GM19397 (cell line): ENCODE data around the gene TMEM52.

Source experiments
- ATAC-seq: cut with Tn5 transposase; IDR thresholded peaks from one replicate; pipeline ENCODE4 v1.9.1; 2021; ENCODE audit warnings: mild to moderate bottlenecking, moderate library complexity; ENCODE audit not compliant: unreplicated experiment

TMEM52 gene

DNA sequence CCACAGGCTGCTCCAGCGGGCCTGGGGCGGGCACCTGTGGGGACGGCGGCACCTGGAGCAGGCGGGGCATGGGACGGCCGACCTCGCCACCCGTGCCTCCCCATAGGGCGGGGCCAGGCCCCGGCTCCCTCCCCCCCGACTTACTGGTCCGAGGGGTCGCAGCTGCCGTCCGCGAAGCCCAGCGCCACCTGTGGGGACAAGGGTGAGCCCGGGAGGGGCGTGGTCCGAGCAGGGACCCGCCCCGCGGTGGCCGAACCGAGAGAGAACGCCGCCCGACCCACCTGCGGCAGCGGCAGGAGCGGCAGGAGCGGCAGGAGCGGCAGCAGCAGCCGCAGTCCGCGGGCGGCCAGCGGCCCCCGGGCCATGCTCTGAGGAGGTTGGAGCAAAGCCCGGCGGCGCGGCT, at the start of gene TMEM52:
Gene TMEM52, minus strand, starts transcription at position 379 of the 403 bp plus-strand sequence. Its CDS starts 14 bp downstream, at position 365.
- peak; percentile 25 for ATAC-seq

DNA sequence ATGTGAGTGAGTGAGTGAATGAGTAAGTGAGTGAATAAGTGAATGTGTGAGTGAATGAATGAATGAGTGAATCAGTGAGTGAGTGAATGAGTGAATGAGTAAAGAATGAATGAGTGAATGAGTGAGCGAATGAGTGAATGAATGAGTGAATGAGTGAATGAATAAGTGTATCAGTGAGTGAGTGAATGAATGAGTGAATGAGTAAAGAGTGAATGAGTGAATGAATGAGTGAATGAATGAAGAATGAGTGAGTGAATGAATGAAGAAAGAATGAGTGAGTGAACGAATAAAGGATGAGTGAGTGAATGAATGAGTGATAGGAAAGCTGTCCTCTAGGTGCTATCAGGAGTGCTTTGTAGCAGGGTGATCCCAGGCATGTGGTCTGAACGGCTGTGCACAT, 48.8 kb upstream of the TMEM52 start:
- ATAC-seq, result no peak

DNA sequence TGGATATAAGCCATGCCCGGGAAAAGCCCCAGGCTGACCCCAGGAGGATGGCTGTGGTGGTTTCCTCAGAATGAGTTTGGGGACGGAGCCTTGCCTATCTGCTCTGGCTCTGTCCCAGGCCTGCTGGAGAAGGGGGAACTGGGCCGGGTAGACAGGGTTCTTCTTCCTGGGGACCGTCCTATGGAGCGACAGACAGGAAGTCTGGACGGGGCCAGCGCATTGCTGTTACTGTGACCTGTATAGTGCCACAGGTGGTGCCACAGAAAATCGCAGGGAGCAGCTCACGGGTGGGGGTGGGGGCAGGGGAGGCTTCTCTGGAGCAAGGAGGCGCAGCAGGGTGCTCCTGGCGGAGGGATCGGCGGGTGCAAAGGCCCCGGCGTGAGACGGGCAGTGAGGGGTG, 48.1 kb upstream of the TMEM52 start:
- ATAC-seq, result no peak

DNA sequence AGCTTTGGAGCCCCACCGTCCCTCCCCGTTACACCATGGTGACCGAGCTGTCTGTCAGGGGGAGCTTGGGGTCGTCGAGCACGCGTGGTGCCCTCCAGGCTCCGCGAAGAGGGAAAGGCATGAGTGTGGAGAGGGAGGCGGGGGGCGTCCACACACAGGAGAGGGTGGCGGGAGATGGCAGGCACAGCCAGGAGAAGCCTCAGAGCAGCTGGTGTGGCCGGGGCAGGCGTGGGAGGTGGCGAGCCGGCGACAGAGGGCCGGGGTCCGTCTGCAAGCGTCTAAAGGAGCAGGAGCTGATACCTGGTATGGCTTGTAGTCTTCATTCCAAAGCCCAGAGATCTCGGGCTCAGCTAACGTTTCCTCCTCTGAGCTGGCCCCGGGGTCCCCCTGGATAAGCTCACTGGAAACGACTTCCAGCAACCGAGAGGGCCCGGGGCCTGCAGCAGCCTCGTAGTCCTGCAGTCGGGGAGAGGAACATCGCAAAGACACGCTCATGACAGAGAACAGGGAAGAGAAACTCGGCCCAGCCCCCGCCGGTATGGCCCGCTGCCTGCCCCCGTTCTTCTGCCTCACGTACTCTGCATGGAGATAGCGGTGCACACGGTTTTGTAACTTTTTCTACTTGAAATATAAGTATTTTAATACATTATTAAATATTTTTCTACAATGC, 47.1 kb upstream of the TMEM52 start:
- no peak for ATAC-seq

DNA sequence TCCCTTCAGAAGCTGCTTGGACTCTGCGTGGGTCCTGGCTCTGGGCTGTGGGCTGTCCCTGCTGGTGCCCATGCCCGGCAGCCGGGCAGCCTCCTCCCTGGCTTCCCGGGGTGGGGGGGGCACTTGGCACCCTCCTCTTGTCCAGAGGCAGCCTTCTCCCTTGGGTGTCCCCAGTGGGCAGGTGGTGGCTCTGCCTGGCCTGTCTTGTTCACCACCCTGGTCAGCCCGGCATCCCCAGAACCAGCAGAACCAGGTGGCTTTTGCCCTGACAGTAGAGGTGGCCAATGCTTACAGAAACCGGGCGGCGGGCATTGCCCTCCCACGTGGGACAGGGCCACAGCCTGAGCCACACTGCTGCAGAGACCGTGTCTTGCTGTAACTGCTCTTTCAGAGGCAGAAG, 46.5 kb upstream of the TMEM52 start:
- ATAC-seq, result no peak

DNA sequence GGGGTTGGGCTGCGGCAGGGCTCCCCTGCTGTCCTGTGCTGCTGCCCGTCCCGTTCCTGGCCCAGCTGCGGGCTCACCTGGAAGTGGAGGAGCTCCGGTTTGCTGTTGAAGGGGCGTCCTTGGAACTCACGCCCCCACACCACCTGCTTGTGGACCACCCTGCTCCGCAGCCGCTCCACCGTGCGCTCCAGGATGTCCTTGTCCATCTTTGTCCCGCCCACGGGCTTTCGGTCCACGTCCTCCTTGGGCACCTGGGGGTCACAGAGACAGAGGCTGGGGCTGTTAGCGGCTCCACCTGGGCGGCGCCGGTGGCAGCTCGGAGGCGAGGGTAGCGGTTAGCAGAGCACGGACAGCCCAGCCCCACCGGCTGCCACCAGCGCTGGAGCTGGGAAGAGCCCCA, 45.7 kb upstream of the TMEM52 start:
- no peak for ATAC-seq

DNA sequence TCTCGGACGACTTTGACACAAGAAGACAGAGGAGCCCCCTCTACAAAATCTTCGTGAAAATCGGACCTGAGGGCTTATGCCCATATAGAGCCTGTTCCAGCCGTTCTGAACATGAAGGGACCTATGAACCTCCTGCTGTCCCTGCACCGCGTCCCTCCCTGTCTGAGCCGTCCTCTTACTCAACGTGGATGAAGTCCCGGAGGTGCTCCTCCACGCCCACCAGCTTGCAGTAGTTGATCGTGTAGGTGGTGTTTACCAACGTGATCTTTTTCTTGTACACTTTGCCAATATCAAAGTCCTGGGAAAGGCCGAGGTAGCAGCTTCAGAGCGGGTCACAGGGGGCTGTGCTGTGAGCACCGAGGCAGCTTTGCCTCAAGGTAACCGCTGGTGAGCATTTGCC, 44.5 kb upstream of the TMEM52 start:
- no peak for ATAC-seq

DNA sequence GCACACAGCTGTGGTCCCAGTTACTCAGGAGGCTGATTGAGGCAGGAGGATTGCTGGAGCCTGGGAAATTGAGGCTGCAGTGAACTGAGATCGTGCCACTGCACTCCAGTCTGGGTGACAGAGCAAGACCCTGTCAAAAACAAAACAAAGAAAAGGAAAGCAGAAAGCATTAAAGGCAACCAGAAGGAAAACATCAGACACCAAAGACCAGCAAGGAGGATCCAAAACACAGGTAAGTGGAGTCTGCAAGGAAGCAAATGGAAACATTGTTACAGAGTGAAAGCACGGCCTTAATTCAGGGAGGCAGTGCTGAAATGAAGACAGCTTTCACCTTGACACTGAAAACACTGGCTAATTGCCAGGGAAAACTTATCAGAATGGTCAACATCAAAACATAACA, 43.7 kb upstream of the TMEM52 start:
- ATAC-seq, result no peak

DNA sequence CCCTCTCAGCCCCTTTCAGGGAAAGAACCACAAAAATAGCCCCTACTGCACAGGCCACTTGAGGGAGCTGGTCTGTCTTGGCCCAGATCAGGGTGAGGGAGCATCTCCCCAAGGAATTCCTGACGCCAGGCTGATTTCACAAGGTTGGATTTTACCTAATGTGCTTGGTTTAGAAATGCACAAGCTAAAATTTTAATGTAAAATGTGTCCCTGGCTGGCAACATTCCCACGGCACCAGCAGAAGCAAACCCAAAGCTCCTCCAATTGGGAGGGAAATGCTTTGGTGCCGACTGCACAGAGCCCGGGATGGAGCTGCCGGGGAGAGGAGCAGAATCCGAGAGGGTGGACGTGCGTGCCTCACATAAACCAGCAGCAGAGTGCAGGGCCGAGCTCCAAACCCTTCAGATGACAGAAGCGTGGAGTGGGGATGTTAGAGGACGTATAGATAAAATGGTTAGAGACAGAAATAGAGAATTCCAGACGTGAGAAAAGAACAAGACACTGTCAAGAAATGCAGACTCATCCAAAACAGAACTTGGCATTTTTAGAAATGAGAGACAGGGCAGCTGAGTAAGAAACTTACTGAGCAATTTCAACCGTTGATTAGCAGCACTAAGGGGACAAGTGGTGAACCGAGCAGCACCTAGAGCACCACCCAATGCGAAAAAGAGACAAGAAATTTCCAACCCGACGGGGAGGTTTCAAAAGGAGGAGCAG, 41.6 kb upstream of the TMEM52 start:
- ATAC-seq, result no peak

DNA sequence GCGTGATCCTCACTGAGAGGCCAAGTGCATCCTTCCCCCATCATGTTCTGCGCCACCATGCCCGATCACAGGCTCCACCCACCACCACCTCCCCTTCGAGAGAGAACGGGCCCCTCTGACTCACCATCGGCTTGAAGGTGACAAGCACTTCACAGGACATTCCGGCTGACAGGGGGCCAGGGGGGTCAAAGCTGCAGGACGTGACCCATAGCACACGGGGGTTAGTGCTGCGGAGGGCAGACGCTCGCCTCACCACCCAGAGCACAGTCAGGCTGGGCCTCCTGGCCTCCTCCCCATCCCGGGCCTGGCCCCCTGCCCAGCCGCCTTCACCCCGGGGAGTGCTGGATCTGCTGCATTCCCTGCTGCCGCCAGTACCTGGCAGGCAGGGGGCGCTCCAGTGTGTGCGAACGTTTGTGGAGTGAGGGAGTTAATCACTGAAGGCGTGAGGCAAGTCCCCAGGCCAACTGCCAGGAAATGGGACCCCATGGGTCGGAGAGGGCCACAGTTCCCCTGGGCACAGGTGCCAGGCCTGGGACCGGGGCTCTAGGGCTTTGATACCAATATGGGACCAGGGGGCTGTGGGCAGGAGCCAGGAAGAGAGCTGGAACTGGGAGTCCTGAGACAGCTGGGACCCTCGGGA, 40.9 kb upstream of the TMEM52 start:
- no peak for ATAC-seq

DNA sequence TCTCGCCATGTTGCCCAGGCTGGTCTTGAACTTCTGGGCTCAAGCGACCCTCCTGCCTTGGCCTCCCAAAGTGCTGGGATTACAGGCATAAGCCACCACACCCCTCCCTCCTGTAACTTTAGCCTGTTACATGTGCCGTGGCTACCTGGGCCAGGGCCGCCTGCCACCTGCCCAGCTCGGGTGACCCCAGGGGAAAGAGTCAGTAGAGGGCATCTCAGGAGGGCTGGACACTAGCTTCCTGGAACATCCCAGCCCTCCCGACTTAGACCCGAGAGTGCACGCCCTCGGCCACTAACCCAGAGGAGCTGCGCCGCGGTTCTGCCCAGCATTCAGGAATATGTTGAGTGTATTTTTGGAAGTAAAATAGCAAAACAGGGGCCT, 40.4 kb upstream of the TMEM52 start:
- no peak for ATAC-seq

DNA sequence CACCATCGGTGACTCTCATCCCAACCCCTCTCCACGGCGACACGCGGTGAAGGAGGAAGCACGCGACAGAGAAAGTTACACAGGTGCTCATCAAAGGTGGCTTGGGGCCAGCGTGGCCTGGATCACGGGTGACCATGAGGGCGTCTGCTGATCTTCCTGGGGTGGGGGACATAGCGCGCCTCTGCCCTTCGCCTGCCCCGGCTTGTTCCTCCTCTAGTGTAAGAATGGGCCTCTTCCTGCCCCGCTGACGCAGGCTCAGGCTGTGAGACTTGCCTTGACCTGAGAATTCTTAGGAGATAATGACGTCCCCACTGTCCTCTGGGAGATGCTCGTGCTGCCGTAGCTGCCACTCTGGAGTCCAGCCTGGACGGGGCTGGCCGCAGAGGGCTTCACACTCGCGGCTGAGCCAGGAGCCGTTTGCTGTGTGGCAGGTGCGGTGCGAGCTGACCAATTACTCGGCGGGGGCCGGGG, 39.0 kb upstream of the TMEM52 start:
- no peak for ATAC-seq

DNA sequence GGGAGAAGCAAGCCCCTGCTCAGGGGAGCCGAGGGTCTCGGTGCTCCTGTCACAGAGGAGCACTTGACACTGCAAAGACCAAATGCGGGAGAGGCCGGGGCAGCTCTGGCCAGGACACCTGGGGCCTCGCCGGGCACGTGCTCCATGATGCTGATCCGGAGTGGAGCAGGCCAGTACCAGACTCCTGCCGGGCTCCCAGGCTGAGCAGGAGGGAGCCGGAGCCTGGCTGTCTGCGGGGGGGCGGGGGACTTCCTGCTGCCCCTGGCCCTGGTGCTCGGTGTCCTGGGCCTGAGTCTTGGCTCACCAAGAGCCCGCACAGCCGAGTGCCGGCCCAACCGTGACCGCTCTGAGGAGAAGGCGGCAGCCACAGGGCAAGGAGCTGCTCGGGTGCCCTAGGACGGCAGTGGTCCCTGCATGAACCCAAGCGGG, 38.5 kb upstream of the TMEM52 start:
- no peak for ATAC-seq

DNA sequence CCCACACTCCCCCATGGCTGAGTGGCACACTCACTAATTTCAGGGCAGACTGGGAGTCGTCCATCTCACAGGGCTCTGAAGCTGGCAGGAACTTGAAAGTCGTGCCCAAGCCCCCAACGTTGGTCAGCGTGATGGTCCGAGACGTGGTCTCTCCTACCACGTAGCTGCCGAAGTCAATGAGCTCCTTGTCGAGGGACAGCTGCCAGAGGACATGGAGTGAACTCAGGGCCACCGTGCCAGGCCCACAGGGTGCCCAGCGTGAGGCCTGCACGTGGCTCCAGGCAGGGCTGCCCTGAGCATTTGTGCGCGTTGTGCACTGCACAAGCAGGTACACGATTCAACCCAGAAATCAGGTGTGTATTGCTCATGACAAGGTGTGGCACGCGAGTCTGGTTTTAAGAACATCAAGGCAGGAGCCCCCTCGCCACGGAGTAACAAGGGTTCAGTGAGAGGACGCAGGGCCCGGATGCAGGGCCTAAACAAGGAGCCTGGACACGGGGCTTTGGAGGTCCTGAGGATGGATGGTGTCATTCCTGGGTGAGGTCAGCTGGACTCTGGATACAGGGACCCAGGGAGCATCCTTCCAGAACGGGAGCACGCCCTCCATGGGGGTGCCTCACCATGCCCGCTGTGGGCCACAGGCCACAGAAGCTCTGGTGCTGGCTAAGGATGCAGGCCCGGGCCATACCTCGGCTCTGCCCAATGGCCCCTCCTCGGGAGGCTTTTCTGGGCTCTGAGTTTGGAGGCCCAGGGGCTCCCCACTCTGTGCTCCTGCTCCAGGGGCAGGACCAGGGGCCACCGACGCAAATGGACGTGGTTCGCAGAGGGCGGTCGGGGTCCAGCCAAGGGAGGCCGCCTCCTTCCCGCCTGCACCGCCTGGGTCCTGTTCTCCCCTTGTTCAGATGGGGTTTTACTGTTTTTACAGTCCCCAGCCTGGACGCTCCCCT, 37.8 kb upstream of the TMEM52 start:
- no peak for ATAC-seq

DNA sequence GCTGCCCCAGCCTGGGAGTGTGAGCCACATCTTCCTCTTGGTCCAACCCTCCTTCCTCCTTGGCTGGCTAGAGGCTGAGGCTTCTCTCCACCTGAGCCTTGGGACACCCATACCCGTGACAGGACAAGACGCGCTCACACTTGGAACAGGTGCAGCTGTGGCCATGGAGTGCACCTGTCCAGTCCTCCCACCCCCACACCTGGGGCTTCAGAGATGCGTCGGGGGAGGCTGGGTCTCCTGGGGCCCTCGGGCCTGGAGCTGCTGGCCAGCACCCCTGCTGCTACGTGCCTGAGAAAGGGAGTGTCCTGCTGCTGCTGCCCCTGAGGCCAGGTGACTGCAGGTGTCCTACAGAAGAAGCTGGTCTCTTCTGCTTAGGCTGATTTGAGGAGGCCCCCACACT, 37.0 kb upstream of the TMEM52 start:
- ATAC-seq, result no peak

DNA sequence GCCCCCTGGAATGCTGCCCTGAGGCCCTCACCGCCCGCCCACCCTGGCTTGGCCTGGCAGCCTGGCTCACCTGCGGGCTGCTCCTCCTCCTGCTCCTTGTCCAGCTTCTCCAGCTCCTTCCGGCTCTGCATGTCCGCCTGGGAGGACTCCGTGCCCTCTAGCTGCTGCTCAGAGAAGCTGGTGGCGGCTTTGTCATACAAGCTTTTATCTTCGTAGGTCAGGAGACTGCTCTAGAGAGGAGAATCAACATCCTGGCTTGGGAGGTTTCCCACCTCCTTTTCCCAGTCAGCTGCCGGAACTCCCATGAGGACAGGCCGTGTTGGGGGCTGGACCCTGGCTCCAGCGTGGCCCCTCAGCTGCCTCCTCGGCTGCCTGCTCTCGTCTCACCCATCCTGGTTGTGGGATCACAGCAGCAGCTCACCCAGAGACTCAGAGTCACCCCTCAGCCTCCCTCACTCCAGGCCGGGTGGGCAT, 36.6 kb upstream of the TMEM52 start:
- no peak for ATAC-seq

DNA sequence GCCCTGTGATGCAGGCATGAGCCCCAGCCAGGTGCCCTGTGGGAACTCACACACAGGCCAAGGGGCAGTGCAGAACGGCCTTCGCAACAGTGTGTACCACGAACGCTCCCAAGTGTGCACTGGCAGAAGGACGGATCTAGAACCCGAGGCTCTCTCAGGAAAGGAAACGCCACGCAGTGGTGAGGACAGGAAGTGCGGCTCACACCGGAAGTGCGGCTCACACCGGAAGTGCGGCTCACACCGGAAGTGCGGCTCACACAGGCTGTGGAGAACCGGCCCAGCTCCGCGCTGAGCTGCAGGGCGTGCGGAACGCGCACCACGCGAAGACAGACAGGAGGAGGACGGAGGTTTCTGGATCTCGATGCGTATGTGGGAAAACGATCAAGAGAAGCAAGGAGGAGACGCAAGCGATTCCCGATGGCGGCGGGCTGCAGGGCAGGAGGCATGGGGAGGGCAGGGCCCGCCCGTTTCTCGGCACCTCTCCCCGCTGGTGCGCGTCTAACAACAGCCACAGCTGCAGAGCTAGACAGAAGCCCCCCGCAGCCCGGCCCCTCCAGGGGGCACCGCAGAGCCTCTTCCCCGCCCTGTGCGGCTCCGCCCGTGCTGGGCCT, 35.9 kb upstream of the TMEM52 start:
- no peak for ATAC-seq

DNA sequence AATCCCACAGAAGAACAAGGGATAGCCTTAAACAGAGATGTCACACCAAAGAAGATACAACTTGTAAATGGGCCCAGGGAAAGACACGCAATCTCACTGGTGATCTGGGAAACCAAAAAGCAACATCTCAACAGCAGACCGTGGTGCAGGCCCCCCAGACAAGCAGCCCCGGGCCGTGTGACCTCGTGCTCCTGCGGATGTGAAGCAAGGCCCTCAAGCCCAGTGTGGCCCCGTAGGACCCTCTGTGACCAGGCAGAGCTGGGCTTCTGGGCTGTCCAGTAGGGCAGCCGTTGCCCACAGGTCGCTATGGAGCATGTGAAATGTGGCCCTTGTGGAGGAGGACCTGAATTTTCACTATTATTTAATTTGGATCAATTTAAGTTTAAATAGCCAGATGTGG, 34.9 kb upstream of the TMEM52 start:
- ATAC-seq, result no peak

DNA sequence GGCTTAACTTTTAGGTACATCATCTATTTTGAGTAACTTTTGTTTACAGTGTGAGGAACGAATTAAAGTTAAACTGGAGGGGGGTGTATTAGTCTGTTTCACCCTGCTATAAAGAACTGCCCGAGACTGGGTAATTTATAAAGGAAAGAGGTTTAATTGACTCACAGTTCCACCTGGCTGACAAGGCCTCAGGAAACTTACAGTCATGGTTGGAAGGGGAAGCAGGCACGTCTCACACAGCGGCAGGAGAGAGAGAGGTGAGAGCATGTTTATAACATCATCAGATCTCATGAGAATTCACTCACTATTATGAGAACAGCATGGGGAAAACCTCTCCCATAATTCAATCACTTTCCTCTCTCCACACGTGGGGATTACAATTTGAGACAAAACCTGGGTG, 31.9 kb upstream of the TMEM52 start:
- ATAC-seq, result no peak

DNA sequence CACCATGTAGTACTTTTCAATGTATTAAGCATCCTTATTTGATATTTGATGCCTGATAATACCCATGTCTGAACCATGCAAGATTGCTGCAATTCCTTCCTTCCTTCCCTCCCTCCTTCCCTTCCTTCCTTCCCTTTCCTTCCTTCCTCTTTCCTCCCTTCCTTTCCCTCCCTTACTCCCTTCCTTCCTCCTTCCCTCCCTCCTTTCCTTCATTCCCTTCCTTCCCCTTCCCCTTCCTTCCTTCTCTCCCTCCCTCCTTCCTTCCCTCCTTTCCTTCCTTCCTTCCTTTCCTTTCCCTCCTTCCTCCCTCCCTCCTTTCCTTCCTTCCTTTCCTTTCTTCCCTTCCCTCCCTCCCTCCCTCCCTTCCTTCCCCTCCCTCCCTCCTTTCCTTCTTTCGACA, 29.7 kb upstream of the TMEM52 start:
- ATAC-seq, result no peak
